T-helper 22 cell (primary cell): ENCODE results near the gene PTX4.

ENCODE experiments used
- DNase-seq: peaks from one replicate; pipeline ENCODE4 v3.0.0-alpha.2; 2020; ENCODE audit warnings: low read depth

Gene PTX4

GRCh38 chr16:1500465-1501150 lies 11.9 kb upstream of the PTX4 start:
- no peak for DNase-seq

GRCh38 chr16:1499756-1500464 lies 11.2 kb upstream of the PTX4 start:
- no peak for DNase-seq

DNA sequence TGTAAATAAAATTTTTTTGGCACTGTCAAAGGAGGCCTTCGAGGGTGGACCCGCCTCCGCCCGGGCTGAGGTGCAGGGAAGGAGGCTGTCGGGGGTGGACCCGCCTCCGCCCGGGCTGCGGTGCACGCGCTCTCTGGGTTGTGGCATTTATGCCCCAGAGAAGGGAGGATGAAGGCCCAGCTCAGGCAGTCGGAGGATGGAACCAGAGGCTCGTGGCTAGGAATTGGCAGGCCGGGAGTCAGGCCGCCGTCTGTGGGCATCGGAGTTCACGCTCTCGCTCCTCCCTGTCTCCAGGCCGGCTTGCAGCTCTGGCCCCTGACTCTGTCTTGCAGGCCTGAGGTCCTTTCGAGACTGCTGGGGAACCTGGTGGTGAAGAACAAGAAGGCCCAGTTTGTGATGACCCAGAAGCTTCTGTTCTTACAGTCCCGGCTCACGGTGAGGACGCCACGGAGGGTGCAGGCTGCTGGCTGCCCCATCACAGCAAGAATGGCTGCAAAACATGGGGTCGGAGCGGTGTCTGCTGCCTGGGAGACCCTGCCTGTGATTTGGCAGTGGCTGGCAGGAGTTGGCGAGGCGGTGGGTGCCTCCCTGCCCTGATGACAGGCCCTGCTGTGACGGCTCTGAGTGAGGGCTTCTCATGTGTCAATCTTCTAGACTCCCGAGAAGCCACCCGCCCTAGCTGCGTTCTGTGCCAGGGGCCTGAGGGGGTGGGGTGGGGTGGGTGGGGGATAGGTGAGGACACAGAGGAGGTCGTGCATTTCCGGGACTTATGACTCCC lies 10.3 kb upstream of the PTX4 start:
- no peak for DNase-seq

DNA sequence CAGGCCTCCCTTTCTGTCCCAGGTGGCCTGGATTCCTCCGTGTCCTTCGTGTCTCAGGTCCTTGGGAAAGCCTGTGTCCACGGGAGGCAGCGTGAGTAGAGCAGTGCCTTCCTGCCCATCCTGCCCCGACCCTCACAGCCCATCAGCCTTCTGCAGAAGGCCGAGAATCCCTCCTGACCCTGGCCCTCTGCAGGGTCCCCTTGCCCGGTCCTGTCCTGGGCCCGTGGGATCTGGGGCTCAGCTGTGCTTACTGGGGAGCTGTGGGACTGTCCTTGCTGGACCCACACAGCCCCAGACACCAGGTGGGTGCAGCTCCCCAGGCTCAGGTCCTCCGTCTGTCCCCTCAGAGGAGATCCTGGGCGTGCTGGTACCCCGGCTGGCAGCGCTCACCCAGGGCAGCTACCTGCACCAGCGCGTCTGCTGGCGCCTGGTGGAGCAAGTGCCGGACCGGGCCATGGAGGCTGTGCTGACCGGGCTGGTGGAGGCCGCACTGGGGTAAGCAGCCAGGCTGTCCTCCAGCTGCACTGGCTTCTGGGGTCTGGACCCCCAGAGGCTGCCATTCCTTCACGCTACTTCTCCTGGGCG lies 8.4 kb upstream of the PTX4 start:
- no peak for DNase-seq

DNA sequence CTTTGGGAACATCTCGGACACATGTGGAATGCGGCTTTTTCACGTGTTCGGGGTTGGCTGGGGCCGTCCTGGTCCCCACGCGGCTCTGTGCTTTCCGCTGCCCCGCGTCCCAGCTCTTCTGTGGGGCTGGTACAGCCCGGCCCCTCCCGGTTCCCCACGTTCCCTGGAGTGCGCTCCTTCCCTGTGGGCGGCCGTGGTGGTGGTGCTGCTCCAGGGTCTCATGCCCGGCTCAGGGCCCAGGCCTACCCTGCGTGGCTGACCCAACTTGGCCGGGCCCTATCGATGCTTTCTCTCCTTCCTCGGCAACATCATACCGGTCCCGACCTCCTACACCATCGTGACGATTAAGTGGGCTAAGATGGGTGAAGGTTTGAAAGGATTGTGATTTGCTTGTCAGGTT lies 7.7 kb upstream of the PTX4 start:
- no peak for DNase-seq

DNA sequence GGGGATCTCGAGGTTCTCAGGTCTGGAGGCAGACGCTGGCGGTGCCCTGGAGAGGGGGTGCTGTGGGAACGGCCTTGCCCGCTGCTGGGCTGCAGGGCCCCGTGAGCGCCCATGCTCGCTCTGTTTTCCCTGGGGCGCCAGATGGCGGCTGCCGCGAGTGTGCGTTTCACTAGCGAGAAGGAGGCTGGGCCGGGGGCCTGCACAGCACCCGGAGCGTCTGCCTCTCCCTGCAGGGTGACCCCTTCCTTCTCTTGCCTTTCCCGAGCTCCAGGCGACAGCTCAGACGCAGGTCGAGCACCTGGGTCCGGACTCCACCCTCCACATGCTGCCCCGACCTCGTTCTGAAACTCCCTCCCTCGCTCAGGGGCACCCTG lies 7.1 kb upstream of the PTX4 start:
- no peak for DNase-seq

DNA sequence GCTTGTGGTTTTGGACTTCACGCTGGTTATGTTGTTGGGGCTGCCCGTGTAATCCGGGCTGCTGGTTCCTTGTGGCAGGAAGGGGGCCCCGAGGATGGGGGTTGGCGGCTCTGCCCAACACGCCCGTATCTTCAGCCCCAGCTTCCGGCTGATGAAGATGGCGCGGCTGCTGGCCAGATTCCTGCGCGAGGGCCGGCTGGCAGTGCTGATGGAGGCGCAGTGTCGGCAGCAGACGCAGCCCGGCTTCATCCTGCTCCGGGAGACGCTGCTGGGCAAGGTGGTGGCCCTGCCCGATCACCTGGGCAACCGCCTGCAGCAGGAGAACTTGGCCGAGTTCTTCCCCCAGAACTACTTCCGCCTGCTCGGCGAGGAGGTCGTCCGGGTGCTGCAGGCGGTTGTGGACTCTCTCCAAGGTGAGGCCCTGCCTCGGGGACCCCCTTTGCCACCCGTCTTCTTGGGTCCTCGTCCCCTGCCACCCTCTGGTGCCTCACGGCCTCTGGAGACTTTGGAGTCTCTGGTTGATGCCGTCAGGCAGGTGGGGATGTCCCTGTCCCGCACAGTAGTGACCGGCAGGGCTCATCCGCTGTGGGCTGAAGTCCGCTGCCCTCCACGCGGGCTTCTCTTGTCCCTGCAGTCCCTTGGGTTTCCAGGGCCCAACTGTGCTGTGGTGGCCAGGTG lies 6.6 kb upstream of the PTX4 start:
- no peak for DNase-seq

- no peak for DNase-seq
These were observed 6.0 kb upstream of the PTX4 start for GRCh38 chr16:1494711-1495110.

GRCh38 chr16:1494129-1494640 lies 5.4 kb upstream of the PTX4 start:
- DNase-seq: no peak

DNA sequence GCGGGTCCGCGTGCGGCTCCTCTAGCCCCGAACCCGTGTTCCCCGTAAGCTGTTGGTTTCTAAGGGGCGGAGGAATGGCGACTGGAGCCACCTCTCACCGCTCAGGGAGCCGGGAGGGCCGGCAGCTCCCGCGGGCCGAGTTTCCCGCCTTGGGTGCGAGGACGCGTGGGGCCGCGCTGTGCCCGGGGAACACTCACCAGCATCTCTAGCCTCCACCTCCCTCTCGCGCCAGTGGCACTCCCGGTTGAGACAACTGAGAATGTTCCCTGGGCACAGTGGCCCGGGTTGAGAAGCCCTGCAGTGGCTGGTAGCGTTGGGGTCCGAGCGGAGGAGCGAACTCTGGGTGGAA lies 5.0 kb upstream of the PTX4 start:
- no peak for DNase-seq

GRCh38 chr16:1492923-1493745 lies 4.4 kb upstream of the PTX4 start, which contains the start of gene TELO2:
Gene TELO2, plus strand, starts transcription at chr16:1493360. Its CDS starts 922 bp downstream, at chr16:1494282.
- DNase-seq: peak; percentile 76

GRCh38 chr16:1492082-1492922 lies 3.6 kb upstream of the PTX4 start:
- no peak for DNase-seq

DNA sequence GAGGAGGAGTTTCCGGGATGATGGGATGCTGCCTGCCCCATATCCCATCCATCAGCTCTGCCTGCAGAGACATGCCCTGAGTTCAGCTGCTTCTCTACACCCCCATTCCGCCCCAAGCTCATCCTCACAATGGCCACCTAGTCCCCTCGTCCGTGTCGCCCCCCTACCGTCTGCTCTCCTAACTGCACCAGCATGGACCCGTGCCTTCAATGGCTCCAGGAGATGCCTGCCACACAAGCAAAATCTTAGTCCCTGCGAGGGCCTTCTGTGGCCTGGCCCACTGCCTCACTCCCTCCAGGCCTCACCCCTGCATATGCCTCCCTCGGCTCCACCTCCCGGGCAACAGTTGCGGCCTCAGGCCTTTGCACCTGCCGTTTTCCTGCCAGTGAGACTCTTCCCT lies 2.6 kb upstream of the PTX4 start:
- DNase-seq: no peak

DNA sequence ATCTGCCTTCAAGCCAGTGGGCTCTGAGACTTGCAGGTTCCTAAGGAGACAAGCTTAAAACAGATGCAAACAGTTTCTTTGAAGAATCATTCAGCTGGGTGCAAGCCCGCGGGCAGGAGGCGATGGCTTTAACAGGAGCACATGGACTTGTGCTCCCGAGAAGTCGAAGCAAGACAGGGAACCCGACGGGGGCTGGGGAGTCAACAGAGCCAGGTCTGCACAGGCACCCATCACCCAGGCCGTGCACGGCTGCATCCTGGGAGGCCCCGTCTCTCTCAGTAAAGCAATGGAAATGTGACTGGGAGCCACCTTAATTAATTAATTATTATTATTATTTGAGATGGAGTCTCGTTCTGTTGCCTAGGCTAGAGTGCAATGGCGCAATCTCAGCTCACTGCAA lies 333 bp upstream of the PTX4 start:
- no peak for DNase-seq

GRCh38 chr16:1488054-1488601 lies 616 bp downstream of the PTX4 start:
- no peak for DNase-seq

- DNase-seq: no peak
These were observed 1.2 kb downstream of the PTX4 start for GRCh38 chr16:1487395-1488053.

DNA sequence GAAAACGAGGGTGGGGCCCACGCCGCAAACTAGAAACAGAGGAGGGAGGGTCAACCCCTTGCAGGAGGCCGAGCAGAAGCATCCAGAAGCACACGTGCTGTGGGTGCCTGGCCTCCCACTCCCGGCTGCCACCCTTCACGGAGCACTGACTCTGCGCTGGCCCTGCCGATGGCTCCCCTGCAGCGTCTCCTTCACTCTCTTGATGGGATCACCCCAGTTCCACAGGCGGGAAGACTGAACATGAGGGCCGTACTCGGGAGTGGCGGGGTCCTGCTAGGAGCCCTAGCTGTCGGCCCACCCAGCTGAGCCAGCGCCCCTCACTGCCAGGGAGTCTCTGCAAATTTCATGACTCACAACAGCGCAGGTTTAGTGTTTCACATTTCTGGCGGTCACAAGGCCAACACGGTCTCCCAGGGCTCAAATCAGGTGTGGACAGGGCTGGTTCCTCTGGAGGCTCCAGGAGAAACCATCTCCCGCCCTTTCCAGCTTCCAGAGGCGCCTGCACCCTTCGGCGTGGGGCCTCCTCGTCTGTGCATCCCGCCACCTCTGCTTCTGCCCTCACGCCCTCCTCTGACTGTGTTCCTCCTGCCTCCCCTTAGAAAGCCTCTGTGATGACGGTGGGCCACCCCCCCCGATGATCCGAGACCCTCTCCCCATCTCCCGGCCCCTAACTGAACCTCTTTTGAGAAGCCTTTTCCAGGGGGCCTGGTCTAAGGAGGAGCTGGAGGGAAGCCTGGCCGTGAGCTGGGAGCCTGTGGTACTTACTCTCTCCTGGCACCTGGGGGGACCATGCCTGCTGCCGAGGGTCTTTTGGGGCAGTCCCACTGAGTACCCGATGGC lies 2.0 kb downstream of the PTX4 start:
- DNase-seq: no peak

GRCh38 chr16:1485847-1486496 lies 2.8 kb downstream of the PTX4 start:
- no peak for DNase-seq
